Lower lobe of right lung (tissue), 2 donors: Measurements from ENCODE around the gene TERT. TPM values are rescaled to one million over a fixed set of nuclear protein-coding genes. Genes with fewer than 3 reads are reported as not detected.

Experiments used
- ATAC-seq, 2 donors: fragments of 200-7000 bp; cut with Tn5 transposase; one replicate each; pipeline ENCODE4 v1.9.1; 2020 to 2022; ENCODE audit warnings: mild to moderate bottlenecking in 2 of 2, moderate library complexity in 2 of 2
- DNase-seq: peaks from one replicate; pipeline ENCODE4 v3.0.0-alpha.2; 2020
- H3K27ac ChIP-seq: fragments of 200-600 bp; one replicate; pipeline ENCODE4 v1.8.0; 2022
- H3K27me3 ChIP-seq: fragments of 200-600 bp; one replicate; pipeline ENCODE4 v1.8.0; 2022; ENCODE audit warnings: low read depth
- H3K36me3 ChIP-seq: fragments of 200-600 bp; one replicate; pipeline ENCODE4 v1.8.0; 2022; ENCODE audit warnings: mild to moderate bottlenecking
- H3K4me1 ChIP-seq: fragments of 200-600 bp; one replicate; pipeline ENCODE4 v1.8.0; 2022
- H3K4me3 ChIP-seq: fragments of 200-600 bp; one replicate; pipeline ENCODE4 v1.8.0; 2022; ENCODE audit warnings: mild to moderate bottlenecking
- H3K9me3 ChIP-seq: fragments of 200-600 bp; one replicate; pipeline ENCODE4 v1.8.0; 2022
- intact Hi-C: fragments of 100-400 bp; cut with DNase I; formaldehyde crosslinking; loops from one replicate; pipeline ENCODE4 v1.11.0; 2022
- microRNA-seq: library from miRNA; unstranded; fragments of <30 nt; microRNA quantifications from one replicate; pipeline ENCODE4 v1.2.0, GENCODE V29; 2020; ENCODE audit warnings: borderline number of aligned reads
- total RNA-seq: library from RNA; stranded (reverse); fragmentation: NEBNext Ultra II Directional; extraction: Animal tissue kit (Norgen Biotek cat#: 25700); gene quantifications from one replicate; pipeline ENCODE4 v1.2.1, GENCODE V29; 2021
- TF ChIP-seq, protein P1 (sequence below): fragments of 200-600 bp; IDR thresholded peaks from one replicate; pipeline ENCODE4 v1.8.0; 2022; ENCODE audit warnings: antibody characterized with exemption, mild to moderate bottlenecking
- donor health status: DM: no; HTN: yes; CAD: no; lungs with severe emphysema.

Gene TERT
- total RNA-seq, 1 donor from 2014 or later = not detected

GRCh38 chr5:1203311-1203967 lies 91.4 kb downstream of the TERT start:
- Histone ChIP-seq H3K27ac (no peak overlapping the region), H3K36me3 (no peaks in the 10 kb centered on the region), H3K4me3 (no peak overlapping the region), H3K27me3 (peaks cover 22% of the 10 kb centered on the region), H3K9me3 (no peaks in the 10 kb centered on the region), H3K4me1 (peaks cover 6% of the 10 kb centered on the region)
- TF ChIP-seq, protein P1, sequence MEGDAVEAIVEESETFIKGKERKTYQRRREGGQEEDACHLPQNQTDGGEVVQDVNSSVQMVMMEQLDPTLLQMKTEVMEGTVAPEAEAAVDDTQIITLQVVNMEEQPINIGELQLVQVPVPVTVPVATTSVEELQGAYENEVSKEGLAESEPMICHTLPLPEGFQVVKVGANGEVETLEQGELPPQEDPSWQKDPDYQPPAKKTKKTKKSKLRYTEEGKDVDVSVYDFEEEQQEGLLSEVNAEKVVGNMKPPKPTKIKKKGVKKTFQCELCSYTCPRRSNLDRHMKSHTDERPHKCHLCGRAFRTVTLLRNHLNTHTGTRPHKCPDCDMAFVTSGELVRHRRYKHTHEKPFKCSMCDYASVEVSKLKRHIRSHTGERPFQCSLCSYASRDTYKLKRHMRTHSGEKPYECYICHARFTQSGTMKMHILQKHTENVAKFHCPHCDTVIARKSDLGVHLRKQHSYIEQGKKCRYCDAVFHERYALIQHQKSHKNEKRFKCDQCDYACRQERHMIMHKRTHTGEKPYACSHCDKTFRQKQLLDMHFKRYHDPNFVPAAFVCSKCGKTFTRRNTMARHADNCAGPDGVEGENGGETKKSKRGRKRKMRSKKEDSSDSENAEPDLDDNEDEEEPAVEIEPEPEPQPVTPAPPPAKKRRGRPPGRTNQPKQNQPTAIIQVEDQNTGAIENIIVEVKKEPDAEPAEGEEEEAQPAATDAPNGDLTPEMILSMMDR = no peak
- ATAC-seq (no peak), DNase-seq (peak; percentile 40)
- intact Hi-C loops = no loop called here

Small RNA genes lying within 50 kb of the gene (microRNA-seq; reads per million reads assigned to microRNA genes)
- not detected for gene MIR4457

Other genes starting within 250 kb of the TERT start
- gene SLC12A7, start 183.0 kb downstream of the TERT start, total RNA-seq = 49.5 TPM
- not detected for gene SLC6A19, start 93.5 kb downstream of the TERT start, total RNA-seq
- gene SLC6A18, start 69.7 kb downstream of the TERT start, total RNA-seq = not detected
- gene CLPTM1L, start 50.0 kb upstream of the TERT start, total RNA-seq = 135 TPM
- 0.12 TPM for gene SLC6A3, start 150.4 kb upstream of the TERT start, total RNA-seq
- 475 TPM for gene LPCAT1, start 228.9 kb upstream of the TERT start, total RNA-seq